Measurements from ENCODE around the gene SPATA21. TPM values are rescaled to one million over a fixed set of nuclear protein-coding genes. Genes with fewer than 3 reads are reported as not detected.

SPATA21 gene
- polyA plus RNA-seq, 1 donor (not counting 4 experiments of a cell fraction or from before 2014, with no cell fraction given) = 0.04 TPM

- Histone ChIP-seq H3K4me2 (ENCODE audit: control insufficient read depth, extremely low read depth, insufficient read depth, low read depth, low read length) (no peak overlapping the region), H3K9me1 (ENCODE audit: control insufficient read depth, extremely low read depth, insufficient read depth, low read length) (peaks cover 4% of the 10 kb centered on the region), H3K4me1 (ENCODE audit: control insufficient read depth, extremely low read depth, insufficient read depth, low read length) (peaks cover 7% of the 10 kb centered on the region), H3K79me2 (ENCODE audit: control insufficient read depth, insufficient read depth, low read length) (no peaks in the 10 kb centered on the region), H3K9me3 (ENCODE audit: control insufficient read depth, low read depth, low read length) (no peaks in the 10 kb centered on the region), H3K4me3 (ENCODE audit: control insufficient read depth in 2 of 3, extremely low read depth in 1 of 3, insufficient read depth in 2 of 3, low read depth in 1 of 3, low read length in 3 of 3) (no peak overlapping the region), H3K36me3 (ENCODE audit: control insufficient read depth in 2 of 2, extremely low read depth in 1 of 2, insufficient read depth in 2 of 2, low read length in 2 of 2) (peaks cover 0 to under 1% of the 10 kb centered on the region in 2 experiments), H4K20me1 (ENCODE audit: control insufficient read depth, extremely low read depth, insufficient read depth, low read length) (no peaks in the 10 kb centered on the region), H3K27ac (ENCODE audit: control insufficient read depth, insufficient read depth, low read length) (no peak overlapping the region), H2AFZ (ENCODE audit: control insufficient read depth, low read length) (no peak overlapping the region), H3K9ac (ENCODE audit: control insufficient read depth, extremely low read depth, insufficient read depth, low read length) (no peak overlapping the region), H3K27me3 (ENCODE audit: control insufficient read depth, extremely low read depth, insufficient read depth, low read length) (no peaks in the 10 kb centered on the region)
- FAIRE-seq (no peak), DNase-seq (ENCODE audit: low read depth, low spot score) (no peak)
- dilution Hi-C loops (cut with MboI; ENCODE audit: extremely low pct_ligation_motif_present, low sequenced_read_pairs) = no loop called here
- TF ChIP-seq CTCF (optimal IDR thresholded peaks at IDR 0.05 in 1 of 3, IDR thresholded peaks at IDR 0.05 in 1 of 3, conservative IDR thresholded peaks at IDR 0.05 in 1 of 3; ENCODE audit: extremely low read depth in 1 of 3, insufficient read depth in 2 of 3, low read length in 3 of 3) (no peak), EZH2 (IDR thresholded peaks at IDR 0.05; ENCODE audit: low read length) (no peak)
Measured at GRCh38 chr1:16405441-16405840, 31.8 kb downstream of the SPATA21 start.

- no peak for TF ChIP-seq EZH2 (IDR thresholded peaks at IDR 0.05; ENCODE audit: low read length)
- no peak for TF ChIP-seq CTCF (optimal IDR thresholded peaks at IDR 0.05 in 1 of 3, IDR thresholded peaks at IDR 0.05 in 1 of 3, conservative IDR thresholded peaks at IDR 0.05 in 1 of 3; ENCODE audit: extremely low read depth in 1 of 3, insufficient read depth in 2 of 3, low read length in 3 of 3)
- FAIRE-seq = no peak
- peaks cover 4% of the 10 kb centered on the region for H3K9me1 ChIP-seq (ENCODE audit: control insufficient read depth, extremely low read depth, insufficient read depth, low read length)
- no peak overlapping the region for H3K27ac ChIP-seq (ENCODE audit: control insufficient read depth, insufficient read depth, low read length)
- no peak overlapping the region for H3K4me3 ChIP-seq (ENCODE audit: control insufficient read depth in 2 of 3, extremely low read depth in 1 of 3, insufficient read depth in 2 of 3, low read depth in 1 of 3, low read length in 3 of 3)
- H3K79me2 ChIP-seq (ENCODE audit: control insufficient read depth, insufficient read depth, low read length) = no peaks in the 10 kb centered on the region
- no peak overlapping the region for H2AFZ ChIP-seq (ENCODE audit: control insufficient read depth, low read length)
- H3K4me2 ChIP-seq (ENCODE audit: control insufficient read depth, extremely low read depth, insufficient read depth, low read depth, low read length) = no peak overlapping the region
- peaks cover 11 to 17% of the 10 kb centered on the region in 2 experiments for H3K36me3 ChIP-seq (ENCODE audit: control insufficient read depth in 2 of 2, extremely low read depth in 1 of 2, insufficient read depth in 2 of 2, low read length in 2 of 2)
- dilution Hi-C loops (cut with MboI; ENCODE audit: extremely low pct_ligation_motif_present, low sequenced_read_pairs) = no loop called here
- DNase-seq (ENCODE audit: low read depth, low spot score) = no peak
- no peak overlapping the region for H3K9ac ChIP-seq (ENCODE audit: control insufficient read depth, extremely low read depth, insufficient read depth, low read length)
- H3K4me1 ChIP-seq (ENCODE audit: control insufficient read depth, extremely low read depth, insufficient read depth, low read length) = peaks cover 7% of the 10 kb centered on the region
- no peaks in the 10 kb centered on the region for H3K9me3 ChIP-seq (ENCODE audit: control insufficient read depth, low read depth, low read length)
- no peaks in the 10 kb centered on the region for H3K27me3 ChIP-seq (ENCODE audit: control insufficient read depth, extremely low read depth, insufficient read depth, low read length)
- no peaks in the 10 kb centered on the region for H4K20me1 ChIP-seq (ENCODE audit: control insufficient read depth, extremely low read depth, insufficient read depth, low read length)
Measured at GRCh38 chr1:16402742-16403141, 34.5 kb downstream of the SPATA21 start.
